HepG2 (cell line): Measurements from ENCODE around the gene SNCA. TPM values are rescaled to one million over a fixed set of nuclear protein-coding genes. Genes with fewer than 3 reads are reported as not detected.

ENCODE experiments used
- ATF3 ChIP-seq: sonication (generic); formaldehyde crosslinking; IDR thresholded peaks from 2 replicates; pipeline ENCODE4 v1.4.0; 2020; ENCODE audit warnings: missing genetic modification reagents
- CTCF ChIP-seq: sonication (generic); formaldehyde crosslinking; IDR thresholded peaks from 2 replicates; pipeline ENCODE4 v1.5.0; 2020; ENCODE audit warnings: mild to moderate bottlenecking, missing genetic modification reagents, moderate library complexity
- polyA plus RNA-seq, 8 experiments: library from polyadenylated mRNA; depleted of rRNA in 3 of 8; stranded (reverse) in 7 of 8; unstranded in 1 of 8; fragments of >200 nt; fragmentation: Illumina TruSeq in 4 of 8; extraction: Trizol in 4 of 8; gene quantifications; 2 replicates each; pipeline versions ENCODE4 v1.2.1 to v1.2.3, GENCODE V29; 2011 to 2016; ENCODE audit warnings: low read depth in 4 of 8, missing spikeins in 1 of 8, mixed read lengths in 1 of 8; ENCODE audit not compliant: insufficient read depth in 1 of 8
- total RNA-seq, 5 experiments: library from RNA; depleted of rRNA; stranded (reverse); fragments of >200 nt; fragmentation: Illumina TruSeq; extraction: Trizol; gene quantifications; 2 replicates each; pipeline ENCODE4 v1.2.3, GENCODE V29; 2016; ENCODE audit warnings: low read depth in 1 of 5
- TF ChIP-seq, protein P1 (sequence below): sonication (generic); formaldehyde crosslinking; IDR thresholded peaks from 2 replicates; pipeline ENCODE4 v1.4.0; 2020; ENCODE audit warnings: missing genetic modification reagents, borderline replicate concordance
- TF ChIP-seq, protein P2 (sequence below), 2 experiments: sonication (generic) in 1 of 2; formaldehyde crosslinking in 1 of 2; IDR thresholded peaks; 2 replicates each; pipeline versions ENCODE4 v1.4.0 to v1.6.1; 2016 to 2020; ENCODE audit warnings: borderline replicate concordance in 1 of 2, low read depth in 1 of 2, mild to moderate bottlenecking in 1 of 2, missing genetic modification reagents in 1 of 2

The SNCA gene
- total and polyA plus RNA-seq, 2 of the 13 experiments (the other 11 are each of a cell fraction or from before 2014, with no cell fraction given): not detected

DNA sequence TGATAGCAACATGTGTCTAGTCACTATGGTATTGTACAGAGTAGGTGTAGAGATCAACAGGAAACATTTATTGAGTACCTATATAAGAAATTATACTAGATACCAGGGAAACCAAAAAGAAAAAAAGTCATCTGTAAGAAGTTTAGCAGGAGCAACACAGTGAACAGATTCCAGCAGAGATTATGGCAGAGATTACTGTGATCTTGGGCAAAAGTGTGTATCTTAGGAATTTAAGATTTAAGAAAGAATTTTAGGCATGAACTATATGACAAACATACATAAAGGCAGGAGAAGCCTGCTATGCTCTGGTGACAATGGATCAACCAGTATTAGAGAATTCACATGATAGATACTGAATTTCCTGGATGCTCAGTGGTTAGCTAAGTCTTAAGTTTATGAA lies 37.9 kb downstream of the SNCA start (continued):
- TF ChIP-seq, protein P1, sequence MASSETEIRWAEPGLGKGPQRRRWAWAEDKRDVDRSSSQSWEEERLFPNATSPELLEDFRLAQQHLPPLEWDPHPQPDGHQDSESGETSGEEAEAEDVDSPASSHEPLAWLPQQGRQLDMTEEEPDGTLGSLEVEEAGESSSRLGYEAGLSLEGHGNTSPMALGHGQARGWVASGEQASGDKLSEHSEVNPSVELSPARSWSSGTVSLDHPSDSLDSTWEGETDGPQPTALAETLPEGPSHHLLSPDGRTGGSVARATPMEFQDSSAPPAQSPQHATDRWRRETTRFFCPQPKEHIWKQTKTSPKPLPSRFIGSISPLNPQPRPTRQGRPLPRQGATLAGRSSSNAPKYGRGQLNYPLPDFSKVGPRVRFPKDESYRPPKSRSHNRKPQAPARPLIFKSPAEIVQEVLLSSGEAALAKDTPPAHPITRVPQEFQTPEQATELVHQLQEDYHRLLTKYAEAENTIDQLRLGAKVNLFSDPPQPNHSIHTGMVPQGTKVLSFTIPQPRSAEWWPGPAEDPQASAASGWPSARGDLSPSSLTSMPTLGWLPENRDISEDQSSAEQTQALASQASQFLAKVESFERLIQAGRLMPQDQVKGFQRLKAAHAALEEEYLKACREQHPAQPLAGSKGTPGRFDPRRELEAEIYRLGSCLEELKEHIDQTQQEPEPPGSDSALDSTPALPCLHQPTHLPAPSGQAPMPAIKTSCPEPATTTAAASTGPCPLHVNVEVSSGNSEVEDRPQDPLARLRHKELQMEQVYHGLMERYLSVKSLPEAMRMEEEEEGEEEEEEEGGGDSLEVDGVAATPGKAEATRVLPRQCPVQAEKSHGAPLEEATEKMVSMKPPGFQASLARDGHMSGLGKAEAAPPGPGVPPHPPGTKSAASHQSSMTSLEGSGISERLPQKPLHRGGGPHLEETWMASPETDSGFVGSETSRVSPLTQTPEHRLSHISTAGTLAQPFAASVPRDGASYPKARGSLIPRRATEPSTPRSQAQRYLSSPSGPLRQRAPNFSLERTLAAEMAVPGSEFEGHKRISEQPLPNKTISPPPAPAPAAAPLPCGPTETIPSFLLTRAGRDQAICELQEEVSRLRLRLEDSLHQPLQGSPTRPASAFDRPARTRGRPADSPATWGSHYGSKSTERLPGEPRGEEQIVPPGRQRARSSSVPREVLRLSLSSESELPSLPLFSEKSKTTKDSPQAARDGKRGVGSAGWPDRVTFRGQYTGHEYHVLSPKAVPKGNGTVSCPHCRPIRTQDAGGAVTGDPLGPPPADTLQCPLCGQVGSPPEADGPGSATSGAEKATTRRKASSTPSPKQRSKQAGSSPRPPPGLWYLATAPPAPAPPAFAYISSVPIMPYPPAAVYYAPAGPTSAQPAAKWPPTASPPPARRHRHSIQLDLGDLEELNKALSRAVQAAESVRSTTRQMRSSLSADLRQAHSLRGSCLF: no peak
- TF ChIP-seq, protein P2, sequence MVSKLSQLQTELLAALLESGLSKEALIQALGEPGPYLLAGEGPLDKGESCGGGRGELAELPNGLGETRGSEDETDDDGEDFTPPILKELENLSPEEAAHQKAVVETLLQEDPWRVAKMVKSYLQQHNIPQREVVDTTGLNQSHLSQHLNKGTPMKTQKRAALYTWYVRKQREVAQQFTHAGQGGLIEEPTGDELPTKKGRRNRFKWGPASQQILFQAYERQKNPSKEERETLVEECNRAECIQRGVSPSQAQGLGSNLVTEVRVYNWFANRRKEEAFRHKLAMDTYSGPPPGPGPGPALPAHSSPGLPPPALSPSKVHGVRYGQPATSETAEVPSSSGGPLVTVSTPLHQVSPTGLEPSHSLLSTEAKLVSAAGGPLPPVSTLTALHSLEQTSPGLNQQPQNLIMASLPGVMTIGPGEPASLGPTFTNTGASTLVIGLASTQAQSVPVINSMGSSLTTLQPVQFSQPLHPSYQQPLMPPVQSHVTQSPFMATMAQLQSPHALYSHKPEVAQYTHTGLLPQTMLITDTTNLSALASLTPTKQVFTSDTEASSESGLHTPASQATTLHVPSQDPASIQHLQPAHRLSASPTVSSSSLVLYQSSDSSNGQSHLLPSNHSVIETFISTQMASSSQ (IDR thresholded peaks at IDR 0.05; ENCODE audit: low read depth): no peak
- TF ChIP-seq, protein P2 (CRISPR knock-in tag; IDR thresholded peaks at IDR 0.05; ENCODE audit: borderline replicate concordance): no peak
- no peak for TF ChIP-seq CTCF (CRISPR knock-in tag)
- TF ChIP-seq ATF3 (CRISPR knock-in tag): no peak
- TF ChIP-seq, all 625 proteins: peak for 0
